Keratinocyte (primary cell): Measurements from ENCODE around the gene CRIM1.

ENCODE experiments used
- CTCF ChIP-seq, 3 experiments: IDR thresholded peaks in 1 of 3; conservative IDR thresholded peaks in 1 of 3; optimal IDR thresholded peaks in 1 of 3; 2 replicates in 2 of 3; 3 replicates in 1 of 3; pipeline versions ENCODE3 to v1.5.1; 2011; ENCODE audit warnings: low read length in 3 of 3, mild to moderate bottlenecking in 3 of 3, moderate library complexity in 2 of 3, control low read depth in 1 of 3, inconsistent platforms in 1 of 3; ENCODE audit not compliant: insufficient read depth in 2 of 3; ENCODE audit errors: extremely low read depth in 1 of 3
- EZH2 ChIP-seq: IDR thresholded peaks from one replicate; pipeline ENCODE4 v1.6.1; 2012; ENCODE audit warnings: inconsistent platforms, mild to moderate bottlenecking, low read length, moderate library complexity

DNA sequence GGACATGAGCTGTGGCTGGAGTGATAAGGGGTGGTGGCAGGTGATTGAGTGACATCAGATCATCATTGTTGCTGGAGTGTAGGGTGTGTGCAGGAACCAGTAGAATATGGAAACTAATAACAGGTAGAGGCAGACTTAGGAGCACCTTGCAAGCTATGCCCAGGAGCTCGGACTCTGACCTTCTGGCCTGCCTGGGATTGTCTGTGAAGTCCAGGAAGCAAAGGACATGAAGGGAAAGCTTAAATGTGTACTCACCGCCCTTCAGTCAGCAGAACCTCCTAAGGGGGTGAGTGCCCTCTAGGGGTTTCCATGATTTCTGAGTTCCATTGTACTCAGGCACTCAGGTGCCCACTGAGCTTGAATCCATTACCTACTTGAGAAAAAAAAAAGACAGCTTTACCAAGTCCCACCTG lies 104.2 kb downstream of the CRIM1 start:
- TF ChIP-seq CTCF (optimal IDR thresholded peaks at IDR 0.05 in 1 of 3, IDR thresholded peaks at IDR 0.05 in 1 of 3, conservative IDR thresholded peaks at IDR 0.05 in 1 of 3; ENCODE audit: extremely low read depth in 1 of 3, insufficient read depth in 2 of 3, low read length in 3 of 3) (peak; percentile 30 to 65 (median 44)), EZH2 (no peak)
